Muscle of back (tissue), 13 donors: ENCODE measurements around the gene FLRT3. TPM values are rescaled to one million over a fixed set of nuclear protein-coding genes. Genes with fewer than 3 reads are reported as not detected.

Experiments
- DNase-seq, 3 donors: peaks; one replicate each; pipeline versions ENCODE4 v3.0.0 to v3.0.0-alpha.2; 2013
- long read RNA-seq, 9 donors: transcript quantifications; one replicate each; lab custom pipeline, GENCODE V29; 2026
- polyA plus RNA-seq, 10 donors: library from polyadenylated mRNA; unstranded; fragments of 120-200 nt; gene quantifications; one replicate each; pipeline ENCODE4 v1.2.1, GENCODE V29; 2013; ENCODE audit not compliant: insufficient read length in 10 of 10

FLRT3 gene
- 10 to 100 TPM in 8 of 10 donors, 1 to 10 TPM in 2; 7.7 to 24.5 (median 15.7) TPM for polyA plus RNA-seq
- long read RNA-seq, donor 1, full-length matches to known transcripts, result 9 of 9 reads
- long read RNA-seq, donor 1, partial matches to known transcripts, result 0 of 9 reads
- long read RNA-seq, donor 1, other reads (novel, unspliced or antisense), result 0 of 9 reads
- long read RNA-seq, donor 2, partial matches to known transcripts, result 0 of 2 reads
- long read RNA-seq, donor 2, other reads (novel, unspliced or antisense), result 0 of 2 reads
- long read RNA-seq, donor 3, result 0 reads
- long read RNA-seq, donor 4, full-length matches to known transcripts, result 5 of 5 reads
- long read RNA-seq, donor 4, partial matches to known transcripts, result 0 of 5 reads
- long read RNA-seq, donor 4, other reads (novel, unspliced or antisense), result 0 of 5 reads
- long read RNA-seq, donor 5, full-length matches to known transcripts, result 3 of 3 reads
- long read RNA-seq, donor 5, partial matches to known transcripts, result 0 of 3 reads
- long read RNA-seq, donor 5, other reads (novel, unspliced or antisense), result 0 of 3 reads
- long read RNA-seq, donor 6, full-length matches to known transcripts, result 2 of 2 reads
- long read RNA-seq, donor 6, partial matches to known transcripts, result 0 of 2 reads
- long read RNA-seq, donor 6, other reads (novel, unspliced or antisense), result 0 of 2 reads
- long read RNA-seq, donor 7, full-length matches to known transcripts, result 8 of 8 reads
- long read RNA-seq, donor 7, partial matches to known transcripts, result 0 of 8 reads
- long read RNA-seq, donor 7, other reads (novel, unspliced or antisense), result 0 of 8 reads
- long read RNA-seq, donor 8, full-length matches to known transcripts, result 6 of 6 reads
- long read RNA-seq, donor 8, partial matches to known transcripts, result 0 of 6 reads
- long read RNA-seq, donor 8, other reads (novel, unspliced or antisense), result 0 of 6 reads
- long read RNA-seq, donor 9, partial matches to known transcripts, result 0 of 1 reads
- long read RNA-seq, donor 9, other reads (novel, unspliced or antisense), result 0 of 1 reads

- DNase-seq, result peak; percentile 95 to 98 (median 97)
These were observed at the start of gene FLRT3 for GRCh38 chr20:14337400-14338171. Gene FLRT3 (minus strand): TSS chr20:14337612. CDS start chr20:14327506, 10,106 bp downstream.

DNA sequence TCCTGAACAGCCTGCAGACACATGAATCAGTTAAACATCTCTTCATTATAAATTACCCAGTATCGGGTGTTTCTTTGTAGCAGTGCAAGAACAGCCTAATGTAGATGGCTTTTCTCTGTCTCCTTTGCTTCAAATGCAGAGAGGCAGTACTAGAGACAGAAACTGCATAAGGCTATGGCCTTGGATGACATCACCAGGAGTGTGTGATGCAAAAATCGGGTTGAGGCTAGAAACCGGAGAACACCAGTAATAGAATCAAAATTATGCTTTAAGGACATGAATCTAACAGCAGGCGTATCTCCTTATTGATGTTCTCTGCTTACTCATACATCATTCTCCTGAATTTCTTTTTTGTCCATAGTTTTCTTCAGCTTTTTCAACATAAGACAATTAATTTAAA is 49.3 kb upstream of the FLRT3 start:
- DNase-seq, result no peak

DNA sequence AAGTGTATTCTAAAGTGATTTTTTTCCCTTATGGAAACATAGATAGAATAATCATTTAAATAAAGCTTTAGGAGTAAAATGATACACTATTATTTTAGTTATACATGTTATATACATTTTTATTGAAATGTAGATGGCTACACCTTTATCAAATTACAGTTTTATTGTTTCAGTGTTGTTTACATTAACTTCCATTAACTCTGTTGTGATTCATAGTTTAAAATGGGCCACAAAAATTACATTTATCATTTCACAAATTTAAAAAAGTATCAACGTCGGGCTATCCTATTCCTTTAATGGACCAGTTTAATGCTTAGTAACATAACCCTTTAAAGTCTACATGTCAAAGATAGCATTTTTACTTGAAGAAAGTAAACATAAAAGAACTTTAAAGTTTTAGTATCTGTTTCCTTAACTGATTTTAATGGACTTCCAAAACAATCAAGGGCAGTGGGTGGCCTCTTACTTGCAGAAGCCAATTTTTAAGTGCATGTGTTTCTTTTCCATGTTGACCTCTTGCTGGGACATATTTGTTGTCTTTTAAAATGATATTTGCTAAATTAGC is 47.8 kb upstream of the FLRT3 start:
- no peak for DNase-seq

DNA sequence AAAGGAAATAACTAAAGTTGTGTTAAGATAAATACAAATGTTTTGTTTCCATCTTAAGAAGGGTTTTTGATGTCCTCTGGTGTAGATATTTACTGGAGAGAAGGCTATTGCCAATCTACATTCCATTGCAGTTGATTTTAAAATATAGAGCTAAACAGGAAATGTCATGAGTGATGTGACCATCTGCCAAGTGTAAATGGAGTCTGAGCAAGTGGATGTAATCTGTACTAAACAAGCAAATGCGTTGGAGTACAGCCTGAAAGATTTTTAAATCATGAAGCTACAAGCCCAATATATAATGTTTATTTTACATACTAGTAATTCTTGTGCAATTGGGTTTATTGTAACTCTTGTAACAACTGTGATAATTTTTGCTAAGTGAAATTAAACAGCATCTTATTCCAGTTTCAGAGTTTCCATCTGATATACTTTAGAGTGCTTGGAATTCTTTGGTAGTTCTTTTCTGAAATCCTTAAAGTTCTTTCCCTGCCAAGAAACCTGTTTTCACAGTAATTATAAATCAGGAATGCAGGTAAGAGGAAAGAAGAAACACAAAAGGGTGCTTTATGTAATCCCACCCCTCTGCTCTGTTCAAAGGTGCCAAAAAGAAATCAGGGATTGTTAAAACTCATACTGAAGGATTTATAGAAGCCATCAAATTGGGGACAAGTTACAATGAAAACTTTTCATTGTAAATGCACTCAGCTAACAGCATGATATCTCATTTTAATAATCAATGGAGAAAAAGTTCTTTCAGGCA is 47.2 kb upstream of the FLRT3 start:
- peak; percentile 10 to 42 (median 20) for DNase-seq

DNA sequence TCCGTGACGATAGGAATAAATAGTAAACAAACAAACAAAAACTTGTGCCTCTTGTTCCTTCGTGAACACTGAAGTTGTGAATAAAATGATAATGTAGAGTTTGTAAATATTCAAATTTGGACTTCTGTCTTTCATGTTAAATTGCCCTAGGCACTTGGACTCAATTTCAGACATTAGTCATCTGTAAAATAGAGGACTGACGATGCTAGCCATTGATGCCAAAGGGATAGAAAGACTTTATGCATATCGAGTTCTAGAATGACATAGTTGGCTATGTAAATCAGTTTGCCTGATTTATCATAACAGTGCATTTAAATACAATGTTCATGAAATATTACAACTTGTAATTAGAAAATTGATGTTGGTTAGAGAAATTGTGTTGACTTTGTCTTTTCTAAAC is 45.9 kb upstream of the FLRT3 start:
- DNase-seq, result no peak

GRCh38 chr20:14378326-14378725 is 40.9 kb upstream of the FLRT3 start:
- DNase-seq, result no peak

- DNase-seq, result no peak
These were observed 38.1 kb upstream of the FLRT3 start for GRCh38 chr20:14375416-14375985.

- DNase-seq, result no peak
These were observed 36.8 kb upstream of the FLRT3 start for GRCh38 chr20:14374196-14374595.

DNA sequence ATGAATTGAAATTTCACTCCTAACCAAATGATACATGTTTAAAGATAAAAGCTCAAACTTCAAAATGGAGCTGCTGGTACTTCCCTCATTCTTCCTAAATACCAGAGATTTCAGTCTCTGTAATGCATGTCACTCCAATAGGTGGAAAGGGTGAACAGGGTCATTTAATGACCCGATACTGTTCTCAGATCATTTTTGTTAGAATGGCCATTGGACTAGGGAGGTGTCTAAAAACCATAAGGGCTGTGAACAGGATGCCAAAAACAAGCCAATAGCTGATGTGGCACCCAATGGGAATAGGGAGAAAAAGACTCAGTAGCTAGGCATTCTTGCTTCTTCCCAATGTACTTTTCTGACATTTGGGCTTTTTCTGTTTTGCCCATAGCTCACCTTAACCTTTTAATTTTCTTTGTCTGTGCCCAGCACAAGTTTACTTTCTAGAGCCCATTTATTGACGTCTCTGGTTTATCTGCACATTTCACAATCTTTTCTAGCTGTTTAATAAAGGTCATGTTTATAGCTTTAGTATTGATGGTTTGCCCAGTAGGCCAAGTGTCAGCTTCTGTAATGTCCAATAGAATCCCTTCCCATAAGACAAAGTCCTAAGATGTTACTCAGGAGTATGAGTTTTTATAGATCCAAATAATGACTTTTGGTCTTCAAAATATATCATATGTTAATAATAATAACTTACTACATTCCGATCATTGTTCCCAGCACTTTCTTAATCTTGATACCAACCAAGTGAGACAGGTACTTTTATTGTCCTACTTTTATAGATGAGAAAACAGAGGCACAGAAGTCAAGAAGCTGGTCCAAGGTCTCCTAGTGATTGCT is 24.3 kb upstream of the FLRT3 start:
- no peak for DNase-seq

DNA sequence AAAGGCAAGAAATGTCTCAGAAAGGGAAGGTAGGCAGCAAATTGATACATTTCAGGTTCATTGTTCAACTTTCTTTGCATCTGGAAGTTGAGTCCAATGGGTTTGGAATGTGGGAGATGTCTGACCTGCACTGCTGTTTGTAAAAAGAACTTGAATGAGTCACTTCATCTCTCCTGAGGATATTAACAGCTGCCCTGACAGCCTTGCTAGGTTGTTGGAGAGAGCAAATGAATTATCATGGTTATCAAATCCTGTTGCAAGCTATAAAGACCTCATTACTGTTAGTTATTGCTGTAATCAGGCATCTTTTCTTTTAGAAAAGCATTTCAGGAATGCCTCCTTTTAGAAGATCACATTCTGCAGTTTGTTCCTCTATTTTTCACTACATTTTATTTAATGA is 23.0 kb upstream of the FLRT3 start:
- no peak for DNase-seq

GRCh38 chr20:14355791-14356190 is 18.4 kb upstream of the FLRT3 start:
- no peak for DNase-seq

- DNase-seq, result no peak
These were observed 7.3 kb upstream of the FLRT3 start for GRCh38 chr20:14344746-14345145.

DNA sequence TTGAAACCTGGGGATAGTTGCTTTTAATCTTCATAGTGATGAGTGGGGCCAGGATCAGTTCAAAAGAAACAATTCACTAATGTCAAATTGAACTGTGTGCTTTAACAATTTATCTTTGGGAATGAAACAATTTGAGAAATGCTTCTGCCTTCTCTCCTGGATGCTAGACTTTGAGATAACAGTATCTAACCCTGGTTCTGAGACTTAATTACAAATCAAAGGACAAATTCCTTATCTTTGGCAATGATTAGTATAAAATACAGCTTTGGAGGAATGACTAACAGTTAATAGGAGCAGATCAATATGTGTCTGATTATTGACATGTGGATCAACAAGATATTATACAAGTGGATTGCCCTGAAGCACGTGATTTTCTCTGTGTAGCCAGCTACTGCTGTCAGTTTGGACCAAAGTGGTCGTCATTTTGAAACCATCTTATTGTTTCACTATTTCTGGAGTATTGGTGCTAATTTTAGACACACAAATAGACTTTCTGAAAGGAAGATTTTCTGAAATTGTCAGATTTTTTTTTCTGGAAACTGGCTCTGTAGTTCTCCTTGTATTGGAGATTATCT is 6.2 kb upstream of the FLRT3 start:
- DNase-seq, result no peak

- no peak for DNase-seq
These were observed 5.5 kb upstream of the FLRT3 start for GRCh38 chr20:14342918-14343317.

DNA sequence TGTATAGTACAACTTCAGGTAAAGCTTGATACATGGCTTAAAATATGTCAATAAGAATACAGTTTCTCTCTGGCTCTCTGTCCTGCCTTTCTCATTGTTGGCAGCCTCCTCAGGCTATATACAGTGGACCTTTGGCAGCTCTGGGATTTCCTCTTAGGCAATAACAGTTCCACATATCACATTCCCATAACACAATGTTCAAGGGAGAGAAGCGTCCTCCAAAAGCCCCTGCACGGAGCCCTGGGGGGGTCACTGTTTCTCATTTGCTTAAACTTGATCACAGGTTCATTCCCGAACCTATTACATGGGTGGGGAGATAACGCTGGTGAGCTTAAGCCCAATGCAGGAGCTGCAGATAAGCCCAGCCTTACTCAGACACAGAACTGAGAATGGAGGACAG is 4.4 kb upstream of the FLRT3 start:
- DNase-seq, result peak in 2 of 3 donors; percentile 36 to 73

DNA sequence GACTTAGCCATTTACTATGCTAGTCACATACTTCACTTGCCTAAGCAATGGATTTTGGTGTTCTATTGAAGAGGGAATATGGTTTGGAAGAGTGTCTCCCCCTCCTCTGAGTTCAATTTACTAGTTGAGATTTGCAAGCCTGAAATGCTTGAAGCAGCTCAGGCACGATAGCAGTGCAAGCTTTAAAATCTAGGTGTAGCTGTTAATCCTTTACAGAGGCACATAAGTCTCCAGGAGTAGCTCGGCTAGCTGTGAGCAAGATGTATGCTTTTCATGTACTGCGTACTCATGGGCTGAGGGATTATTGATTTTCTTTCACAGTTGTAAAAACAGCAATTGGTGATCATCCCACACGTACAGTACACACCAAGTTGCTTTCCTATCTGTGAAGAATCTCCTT is 726 bp downstream of the FLRT3 start:
- peak in 2 of 3 donors; percentile 47 to 80 for DNase-seq

DNA sequence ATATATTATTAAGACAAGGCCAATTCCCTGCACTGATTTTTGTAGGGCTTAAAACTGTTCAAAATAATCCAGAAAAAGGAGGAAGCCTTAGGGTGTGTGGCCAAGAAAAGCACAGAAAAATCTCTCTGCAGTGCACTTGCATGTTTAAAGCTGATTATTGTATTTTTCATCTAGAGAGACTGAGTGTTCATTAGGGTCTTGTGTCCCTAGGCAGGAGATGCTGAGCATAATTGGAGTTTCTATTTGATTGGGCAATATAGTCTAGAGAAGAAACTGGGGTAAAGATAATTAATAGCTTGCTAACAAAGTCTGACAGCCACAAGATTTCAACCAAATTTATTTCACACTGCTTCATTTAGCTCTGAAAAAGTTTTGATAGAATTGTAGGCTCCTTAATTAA is 2.4 kb downstream of the FLRT3 start:
- DNase-seq, result peak in 1 of 3 donors; percentile 50

DNA sequence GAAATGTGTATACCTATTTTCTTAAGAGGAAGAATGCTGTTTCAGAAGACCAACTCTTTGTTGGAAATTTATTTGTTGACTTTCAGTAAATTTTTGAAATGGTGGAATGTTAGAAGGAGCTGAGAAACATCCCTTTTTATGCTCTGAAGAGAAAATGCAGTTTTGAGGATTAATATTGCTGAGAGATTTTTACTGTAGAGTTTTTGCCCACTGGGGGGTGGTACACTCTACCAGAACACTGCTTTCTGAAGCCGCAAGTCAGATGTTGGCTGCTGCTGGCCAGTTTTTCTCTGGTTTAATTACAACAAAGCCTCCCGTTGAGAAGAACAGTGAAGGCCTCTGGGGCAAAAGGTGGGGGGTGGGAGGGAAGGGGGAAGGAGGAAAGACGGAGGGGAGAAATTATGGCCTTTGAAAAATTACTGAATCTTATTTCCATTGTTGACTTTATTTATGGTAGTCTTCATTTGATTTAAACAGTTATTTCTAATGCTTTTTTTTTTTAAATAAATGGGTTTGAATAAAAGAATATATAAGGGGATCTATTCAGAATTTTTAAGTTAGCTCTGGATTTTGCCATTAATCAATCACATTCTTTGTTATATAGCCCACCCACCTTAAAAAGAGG is 3.0 kb downstream of the FLRT3 start:
- DNase-seq, result peak; percentile 63 to 90 (median 67)
